Activated CD4-positive, alpha-beta T cell treated with anti-CD3 and anti-CD28 coated beads, Interleukin-2, amount 50 U/mL, for 1 hour (primary cell): ENCODE data around the gene ARHGAP27.
A peak's percentile ranks its signal among the peaks of the same experiment; 100 is the strongest.

Experiments used
- DNase-seq: peaks from one replicate; pipeline ENCODE4 v3.0.0-alpha.2; 2020

The ARHGAP27 gene

DNA sequence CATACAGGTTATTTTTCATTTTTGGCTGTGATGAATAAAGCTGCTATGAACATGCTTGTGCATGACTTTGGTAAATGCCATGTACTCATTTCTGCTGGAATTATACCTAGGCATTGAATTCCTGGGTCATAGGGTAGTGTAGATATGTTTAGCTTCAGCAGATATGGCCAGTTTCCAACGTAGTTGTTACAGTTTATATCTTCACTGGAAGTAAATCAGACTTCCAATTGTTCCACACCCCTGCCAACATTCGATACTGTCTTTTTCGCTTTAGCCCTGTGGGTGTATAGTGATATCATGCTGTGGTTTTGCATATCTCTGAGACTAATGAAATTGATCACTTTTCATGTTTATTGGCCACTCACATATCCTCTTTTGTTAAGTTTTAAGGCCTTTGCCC, 50.4 kb downstream of the ARHGAP27 start:
- DNase-seq: no peak

DNA sequence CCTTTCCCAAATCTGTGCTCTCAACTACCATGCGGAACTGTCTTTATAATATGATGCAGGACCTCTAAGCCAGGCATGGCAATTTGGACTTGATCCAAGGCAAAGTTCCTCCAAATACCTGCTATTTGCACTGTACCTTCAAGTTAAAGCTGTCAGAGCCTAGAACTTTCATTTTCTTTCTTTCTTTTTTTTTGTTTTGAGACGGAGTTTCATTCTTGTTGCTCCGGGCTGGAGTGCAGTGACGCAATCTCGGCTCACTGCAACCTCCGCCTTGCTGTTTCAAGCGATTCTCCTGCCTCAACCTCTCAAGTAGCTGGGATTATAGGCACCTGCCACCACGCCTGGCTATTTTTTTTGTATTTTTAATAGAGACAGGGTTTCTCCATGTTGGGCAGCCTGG, 51.7 kb downstream of the ARHGAP27 start:
- DNase-seq: no peak

DNA sequence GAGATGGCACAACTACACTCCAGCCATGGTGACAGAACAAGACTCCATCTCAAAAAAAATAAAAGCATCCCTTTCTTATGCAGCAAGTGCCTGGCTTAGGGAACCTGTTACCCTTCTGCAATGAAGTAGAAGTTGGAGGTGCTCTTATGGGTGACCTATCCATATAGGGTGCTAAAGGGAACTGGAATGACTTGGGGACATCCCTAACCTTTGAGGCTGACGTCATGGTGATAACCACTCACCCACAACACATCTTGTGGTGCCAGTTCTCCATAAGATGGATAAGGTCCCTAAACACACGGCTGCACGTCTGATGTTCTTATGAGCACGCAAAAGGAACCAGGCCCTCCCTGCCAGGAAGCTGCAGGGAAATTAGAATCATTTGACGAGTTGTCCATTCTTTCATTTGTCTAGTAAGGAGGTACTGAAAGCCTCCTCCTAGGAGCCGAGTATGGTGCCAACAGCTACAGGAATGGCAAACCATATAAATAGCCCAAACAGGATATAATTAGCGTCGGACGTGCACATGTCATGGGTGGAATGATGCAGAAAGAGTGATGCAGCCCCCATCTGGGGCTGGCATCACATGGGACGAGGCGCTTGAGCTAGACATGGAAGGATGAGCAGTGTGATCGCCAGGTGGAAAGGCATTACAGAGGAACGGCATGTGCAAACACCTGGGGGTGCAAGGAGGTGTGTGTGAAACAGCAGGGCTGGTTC, 52.5 kb downstream of the ARHGAP27 start:
- DNase-seq: no peak

DNA sequence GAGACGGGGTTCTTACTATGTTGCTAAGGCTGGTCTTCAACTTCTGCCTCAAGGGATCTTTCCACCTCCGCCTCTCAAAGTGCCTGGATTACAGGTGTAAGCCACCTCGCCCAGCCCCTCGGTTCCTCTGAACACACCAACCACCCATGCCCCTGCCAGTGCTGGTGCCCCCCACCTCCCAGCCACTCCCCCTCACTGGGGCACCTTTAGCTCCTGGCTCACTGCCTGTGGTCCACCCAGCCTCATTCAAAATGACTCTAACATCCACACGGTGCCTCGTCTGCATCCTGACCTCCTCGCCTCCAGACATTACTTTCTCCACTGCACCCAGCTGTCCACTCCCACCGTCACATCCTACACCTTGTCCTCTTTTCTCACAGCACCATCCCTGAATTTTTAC, 55.3 kb downstream of the ARHGAP27 start:
- DNase-seq: no peak

DNA sequence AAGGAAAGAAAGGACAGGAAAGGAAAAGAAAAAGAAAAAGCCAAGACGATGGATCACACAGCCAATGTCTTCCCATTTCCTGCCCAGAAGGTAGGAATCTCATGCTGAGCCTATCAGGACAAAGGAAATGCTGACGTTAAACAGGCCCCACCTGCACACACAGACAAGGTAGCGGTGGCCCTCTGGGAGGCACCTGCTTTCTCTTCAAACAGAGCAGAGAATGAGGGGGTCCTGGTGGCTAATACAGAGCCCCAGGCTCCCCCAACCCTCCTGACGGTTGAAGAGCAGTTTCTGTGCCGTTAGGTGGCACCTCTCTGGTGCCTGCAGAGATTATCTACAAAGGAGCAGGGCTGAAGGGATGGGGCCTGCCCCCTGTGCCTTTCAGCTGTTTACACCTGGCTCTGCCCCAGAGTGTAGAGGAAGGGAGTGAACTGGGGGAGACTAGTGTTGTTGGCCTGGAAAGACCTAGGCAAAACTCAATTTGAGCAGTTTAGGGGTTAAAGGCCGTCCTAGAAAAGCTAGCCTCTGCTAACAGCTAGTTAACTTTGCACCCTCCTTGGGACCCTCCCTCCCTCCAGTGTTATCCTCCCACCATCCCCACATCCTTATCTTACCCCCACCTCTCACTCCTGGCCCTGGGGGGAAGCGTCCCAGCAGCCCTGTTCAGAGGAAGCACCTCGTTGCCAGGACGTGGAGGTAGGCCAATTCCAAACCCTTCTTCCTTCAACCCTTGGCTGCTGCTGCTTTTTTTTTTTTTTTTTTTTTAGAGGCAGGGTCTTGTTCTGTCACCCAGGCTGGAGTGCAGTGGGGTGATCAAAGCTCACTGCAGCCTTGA, 56.3 kb downstream of the ARHGAP27 start:
- no peak for DNase-seq

DNA sequence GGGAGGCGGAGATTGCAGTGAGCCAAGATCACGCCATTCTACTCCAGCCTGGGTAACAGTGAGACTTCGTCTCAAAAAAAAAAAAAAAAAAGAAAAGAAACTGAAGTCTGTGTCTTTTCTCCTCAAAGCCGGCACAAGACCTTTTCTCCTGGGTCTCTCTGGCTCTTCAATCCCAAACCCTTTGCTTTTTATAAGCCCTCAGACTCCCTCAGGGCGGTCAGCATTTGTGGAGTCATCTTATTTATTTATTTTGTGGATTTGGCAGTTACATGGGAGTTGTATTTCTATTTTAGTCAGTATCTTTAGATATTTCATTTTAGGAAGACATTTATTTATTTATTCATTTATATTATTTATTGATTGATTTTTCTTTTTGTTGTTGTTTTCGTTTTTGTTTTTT, 58.2 kb downstream of the ARHGAP27 start:
- no peak for DNase-seq

DNA sequence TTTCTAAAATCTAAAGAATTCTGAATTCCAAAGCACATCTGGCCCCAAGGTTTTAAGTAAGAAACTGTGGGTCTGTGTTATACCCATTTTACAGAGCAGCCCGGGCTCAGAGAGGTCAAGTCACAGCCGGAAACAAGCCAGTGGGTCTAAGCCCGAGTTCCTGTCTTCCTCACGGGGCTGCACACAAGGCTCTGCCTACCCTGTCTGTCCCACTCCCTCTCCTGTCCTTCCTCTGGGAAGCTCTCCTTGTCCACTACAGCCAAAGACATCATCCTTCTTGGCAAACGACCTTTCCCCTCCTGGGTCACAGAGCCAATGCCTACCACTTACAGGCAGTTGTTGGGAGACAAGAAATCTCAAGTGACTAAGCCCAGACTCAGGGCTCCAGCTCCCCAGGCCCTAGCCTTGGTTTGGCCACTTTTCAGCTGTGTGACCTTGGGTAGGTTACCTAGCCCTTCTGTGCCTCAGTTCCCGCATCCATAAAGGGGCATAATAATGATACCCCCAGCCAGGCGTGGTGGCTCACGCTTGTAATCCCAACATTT, 60.3 kb downstream of the ARHGAP27 start:
- DNase-seq: no peak

DNA sequence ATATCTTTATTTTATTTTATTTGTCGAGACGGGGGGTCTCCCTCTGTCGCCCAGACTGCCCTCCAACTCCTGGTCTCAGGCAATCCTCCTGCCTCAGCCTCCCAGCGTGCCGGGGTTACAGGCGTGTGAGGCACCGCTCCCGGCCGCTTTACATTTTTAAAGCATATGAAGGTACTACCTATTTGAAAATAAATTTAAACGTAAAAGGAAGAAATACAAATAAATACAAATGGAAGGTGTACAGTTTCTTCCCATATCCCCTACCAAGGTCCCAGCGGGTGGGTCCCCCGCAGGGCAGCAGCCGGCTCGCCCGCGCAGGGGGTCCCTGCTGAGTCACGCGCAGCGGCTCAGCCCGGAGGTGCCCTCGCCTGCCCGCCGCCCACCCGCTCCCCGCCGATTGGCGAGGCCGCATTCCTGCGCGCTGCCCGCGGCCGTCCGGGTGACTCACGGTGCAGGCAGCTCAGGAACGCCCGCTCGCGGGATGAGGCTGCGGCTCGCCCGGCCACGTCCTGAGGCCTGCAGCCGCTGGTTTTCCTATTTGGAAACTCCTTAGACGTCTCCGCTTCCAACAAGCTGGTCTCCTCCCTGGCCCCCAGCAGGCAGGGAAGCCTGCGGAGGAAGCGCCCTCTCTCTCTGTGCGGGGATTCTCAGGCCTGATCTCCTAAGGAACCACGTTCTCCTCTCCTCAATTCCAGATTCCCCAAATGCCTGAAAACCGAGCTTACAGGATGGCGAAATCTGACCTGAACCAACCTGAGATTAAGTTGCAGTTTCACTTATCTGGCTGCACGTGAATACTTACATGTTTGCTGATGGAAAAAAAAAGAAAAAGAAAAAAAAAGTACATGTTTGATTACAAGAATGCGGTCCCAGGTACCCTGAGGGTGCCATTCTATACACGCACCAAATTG, 61.0 kb downstream of the ARHGAP27 start:
- peak; percentile 18 for DNase-seq

DNA sequence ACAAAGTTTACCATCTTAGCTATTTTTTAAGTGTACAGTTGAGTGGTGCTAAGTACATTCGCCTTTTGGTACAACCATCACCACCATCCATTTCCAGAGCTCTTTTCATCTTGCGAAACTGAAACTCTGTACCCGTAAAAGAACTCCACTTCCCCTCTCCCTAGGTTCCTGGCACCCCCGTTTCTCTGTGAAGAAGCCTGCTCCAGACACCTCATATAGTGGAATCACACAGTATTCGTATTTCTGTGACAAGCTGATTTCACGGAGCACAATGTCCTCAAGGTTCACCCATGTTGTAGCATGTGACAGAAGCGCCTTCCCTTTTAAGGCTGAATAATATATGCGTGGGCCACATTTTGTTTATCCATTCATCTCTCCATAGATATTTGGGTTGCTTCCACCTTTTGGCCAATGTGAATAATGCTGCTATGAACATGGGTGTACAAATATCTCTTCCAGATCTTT, 61.7 kb downstream of the ARHGAP27 start:
- no peak for DNase-seq

DNA sequence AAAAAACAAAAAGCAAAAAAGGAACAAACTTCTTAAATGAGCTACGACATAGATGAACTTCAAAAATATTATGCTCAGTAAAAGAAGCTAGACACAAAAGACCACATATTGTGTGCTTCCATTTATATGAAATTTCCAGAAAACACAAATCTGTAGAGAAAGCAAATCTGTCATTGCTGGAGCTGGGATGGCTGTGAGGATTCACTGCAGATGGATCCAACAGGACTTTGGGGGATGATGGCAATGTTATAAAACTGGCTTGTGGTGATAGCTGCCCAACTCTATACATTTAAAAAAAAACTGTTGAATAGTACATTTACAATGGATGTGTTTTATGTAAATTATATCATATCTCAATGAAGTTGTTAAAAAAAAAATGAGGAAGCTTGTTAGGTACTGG, 63.2 kb downstream of the ARHGAP27 start:
- no peak for DNase-seq

DNA sequence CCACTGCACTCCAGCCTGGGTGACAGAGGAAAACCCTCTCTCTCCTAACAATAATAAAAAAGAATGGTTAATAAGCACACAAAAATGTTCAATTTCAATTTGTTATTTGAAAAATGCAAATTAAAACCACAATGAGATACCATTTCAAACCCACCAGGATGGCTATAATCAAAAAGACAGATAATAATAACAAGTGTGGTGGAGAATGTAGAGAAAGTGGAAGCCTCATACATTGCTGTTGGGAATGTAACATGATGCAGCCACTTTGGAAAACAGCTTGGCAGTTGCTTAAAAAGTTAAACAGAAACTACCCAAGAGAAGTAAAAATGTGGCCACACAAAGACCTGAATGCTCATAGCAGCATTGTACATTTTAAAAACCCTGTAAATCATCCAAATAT, 64.0 kb downstream of the ARHGAP27 start:
- no peak for DNase-seq

DNA sequence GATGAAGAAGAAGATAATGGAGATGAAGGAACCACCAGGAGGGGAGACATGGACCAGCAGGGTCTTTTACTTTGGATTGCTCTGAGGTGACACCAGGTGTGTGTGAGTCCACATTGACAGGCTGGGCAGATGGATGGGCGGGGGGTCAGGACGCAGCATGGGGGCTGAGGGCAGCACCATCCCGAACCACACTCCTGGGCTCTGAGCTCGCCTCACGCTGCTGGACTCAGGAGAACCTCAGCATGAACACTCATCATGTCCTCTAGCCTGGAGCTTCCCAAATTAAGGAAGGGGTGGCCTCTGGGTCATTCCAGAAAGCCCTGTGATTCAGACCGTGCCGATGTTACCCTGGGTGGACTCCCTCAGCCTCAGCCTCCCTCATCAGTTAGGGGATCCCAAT, 65.5 kb downstream of the ARHGAP27 start:
- DNase-seq: no peak

DNA sequence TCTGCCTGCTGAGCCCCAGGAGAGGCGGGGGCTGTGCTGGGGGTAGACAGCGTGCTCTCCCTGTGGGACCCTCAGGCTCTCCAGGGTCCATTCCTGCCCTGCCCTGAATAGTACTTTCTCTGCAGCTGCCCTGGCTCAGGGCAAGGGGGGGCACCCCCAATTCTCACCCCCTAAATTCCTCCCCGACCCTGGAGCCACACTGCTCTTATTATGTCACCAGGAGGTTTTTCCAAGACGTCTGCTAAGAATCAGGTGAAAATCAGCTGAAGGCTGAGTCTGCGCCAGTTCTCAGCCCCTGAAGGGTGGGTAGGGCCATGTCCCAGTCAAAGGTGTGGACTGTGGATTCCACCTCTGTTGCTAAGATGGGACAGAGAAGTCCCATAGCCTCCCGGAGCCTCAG, 66.0 kb downstream of the ARHGAP27 start:
- DNase-seq: no peak

DNA sequence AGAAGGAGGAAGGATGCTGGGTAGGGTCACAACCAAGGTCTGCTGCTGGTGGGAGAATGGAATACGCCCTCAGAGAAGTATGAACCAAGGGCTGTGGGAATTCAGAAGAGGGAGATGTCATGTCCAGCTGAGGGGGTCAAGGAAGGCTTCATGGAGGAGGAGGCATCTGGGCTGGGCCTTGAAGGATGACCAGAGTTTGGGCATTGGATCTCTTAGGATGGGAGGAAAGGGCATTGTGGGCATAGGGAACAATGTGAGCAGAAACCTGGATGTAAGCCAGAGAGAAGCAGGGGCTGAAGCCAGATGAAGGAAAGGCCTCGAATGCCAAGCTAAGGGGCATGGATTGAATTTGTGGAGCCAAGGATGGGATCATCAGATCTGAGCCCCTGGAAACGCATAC, 66.6 kb downstream of the ARHGAP27 start:
- no peak for DNase-seq

DNA sequence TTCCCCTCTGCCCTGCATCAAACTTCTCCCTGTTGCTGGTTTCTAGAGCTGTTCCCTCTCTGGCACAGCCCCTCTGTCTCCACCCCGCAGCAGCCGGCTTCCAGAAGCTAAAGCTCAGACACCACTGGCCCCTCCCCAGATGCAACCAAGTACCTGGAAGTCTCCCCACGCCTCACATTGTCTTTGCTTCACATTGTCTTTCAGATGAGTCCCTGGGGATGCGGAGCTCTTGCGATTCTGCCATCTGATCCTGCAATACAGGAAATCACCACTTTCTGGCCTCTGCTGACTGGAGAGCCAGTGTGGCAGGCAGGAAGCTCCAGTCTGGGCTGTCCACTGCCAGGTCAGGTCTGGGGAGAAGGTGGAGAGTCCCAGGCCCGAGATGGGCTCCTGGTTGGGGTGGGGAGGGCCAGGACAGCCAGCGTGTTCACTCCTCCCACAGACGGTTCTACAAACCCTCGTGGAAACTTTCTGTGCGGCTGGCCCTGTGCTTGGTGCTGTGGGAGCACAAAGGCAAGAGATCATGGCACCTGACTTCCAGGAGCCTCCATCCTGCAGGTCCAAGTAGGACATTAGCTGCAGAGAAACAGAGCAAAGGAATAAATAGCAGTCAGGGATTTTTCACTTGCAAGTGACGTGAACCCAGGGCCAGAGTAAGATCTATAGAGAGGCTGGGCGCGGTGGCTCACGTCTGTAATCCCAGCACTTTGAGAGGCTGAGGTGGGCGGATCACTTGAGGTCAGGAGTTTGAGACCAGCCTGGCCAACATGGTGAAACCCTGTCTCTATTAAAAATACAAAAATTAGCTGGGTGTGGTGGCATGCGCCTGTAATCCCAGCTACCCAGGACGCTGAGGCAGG, 67.9 kb downstream of the ARHGAP27 start:
- no peak for DNase-seq

DNA sequence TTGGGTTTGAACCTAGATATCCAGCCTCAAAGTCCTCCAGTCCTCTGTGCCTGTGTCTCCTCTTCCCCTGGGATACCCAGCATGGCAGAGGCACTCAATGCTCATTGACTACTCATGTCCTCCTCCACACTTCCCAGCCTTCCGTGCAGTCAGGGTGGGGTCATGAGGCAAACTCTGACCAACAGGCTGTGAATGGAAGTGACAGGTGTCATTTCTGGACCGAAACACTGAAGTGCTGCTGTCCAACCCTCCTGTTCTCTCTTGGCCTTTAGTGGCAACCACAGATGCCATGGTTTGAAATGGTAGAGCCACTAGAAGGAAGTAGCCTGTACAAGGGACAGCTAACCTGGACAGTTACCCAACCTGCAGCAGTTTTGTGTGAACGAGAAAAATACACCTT, 69.2 kb downstream of the ARHGAP27 start:
- DNase-seq: no peak

DNA sequence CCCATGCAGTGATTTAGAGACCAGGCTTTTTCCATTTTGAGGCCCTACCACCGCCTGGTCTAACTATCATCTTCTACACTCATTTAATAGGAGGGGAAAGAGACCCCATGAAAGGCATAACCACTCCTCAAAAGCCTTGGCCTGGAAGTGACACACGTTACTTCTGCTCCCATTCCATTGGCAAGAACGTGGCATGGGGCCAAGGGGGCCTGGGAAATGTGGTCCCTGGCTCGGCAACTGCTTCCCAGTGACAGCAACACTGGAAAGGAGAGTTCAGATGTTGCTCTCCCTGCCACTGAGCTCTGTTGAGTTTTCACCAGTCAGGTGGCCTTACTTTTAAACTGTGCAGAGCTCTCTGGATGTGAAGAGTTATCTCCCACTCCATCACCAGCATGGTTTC, 70.7 kb downstream of the ARHGAP27 start:
- DNase-seq: no peak

DNA sequence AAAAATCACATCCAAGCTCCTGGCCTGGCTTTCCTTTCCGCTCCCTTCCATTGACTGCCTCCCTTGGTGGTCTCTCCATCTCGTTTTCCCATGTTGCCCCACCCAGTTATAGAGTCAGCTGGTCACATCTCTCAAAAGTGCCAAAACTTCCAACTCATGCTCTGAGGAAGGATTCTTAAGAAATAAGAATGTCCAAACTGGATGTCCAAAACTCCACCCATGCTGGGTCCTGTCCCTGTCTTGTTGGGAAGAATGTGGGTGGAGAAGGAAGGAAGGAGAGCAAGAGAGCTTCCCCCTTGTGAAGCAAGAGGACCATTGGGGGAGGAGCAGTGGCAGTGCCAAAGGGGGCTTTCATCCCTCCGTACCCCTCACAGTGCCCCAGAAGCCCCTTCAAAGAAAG, 71.2 kb downstream of the ARHGAP27 start:
- no peak for DNase-seq

DNA sequence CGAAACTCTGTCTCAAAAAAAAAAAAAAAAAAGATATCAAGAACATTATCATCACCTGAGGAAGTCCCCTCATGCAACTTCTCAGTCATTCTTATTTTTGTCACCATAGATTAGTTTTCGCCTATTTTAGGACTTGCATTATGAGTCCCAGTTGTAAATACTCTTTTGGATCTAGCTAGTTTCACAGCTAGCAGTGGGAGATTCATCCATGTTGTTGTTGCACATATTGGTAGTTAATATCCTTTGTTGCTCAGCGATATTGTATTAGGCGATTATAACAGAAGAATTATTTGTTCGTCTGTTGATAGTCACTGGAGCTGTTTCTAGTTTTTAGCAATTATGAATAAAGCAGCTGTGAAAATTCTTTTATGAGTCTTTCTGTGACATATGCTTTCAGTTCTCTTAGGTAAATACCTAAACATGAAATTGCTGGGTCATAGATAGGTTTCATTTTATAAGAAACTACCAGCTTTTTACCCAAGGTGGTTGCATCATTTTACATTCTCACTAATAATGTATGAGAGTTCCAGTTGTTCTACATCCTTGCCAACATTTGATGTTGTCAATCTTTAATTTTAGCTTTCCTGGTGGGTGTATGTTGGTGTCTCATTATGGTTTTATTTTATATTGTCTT, 75.2 kb downstream of the ARHGAP27 start:
- no peak for DNase-seq

DNA sequence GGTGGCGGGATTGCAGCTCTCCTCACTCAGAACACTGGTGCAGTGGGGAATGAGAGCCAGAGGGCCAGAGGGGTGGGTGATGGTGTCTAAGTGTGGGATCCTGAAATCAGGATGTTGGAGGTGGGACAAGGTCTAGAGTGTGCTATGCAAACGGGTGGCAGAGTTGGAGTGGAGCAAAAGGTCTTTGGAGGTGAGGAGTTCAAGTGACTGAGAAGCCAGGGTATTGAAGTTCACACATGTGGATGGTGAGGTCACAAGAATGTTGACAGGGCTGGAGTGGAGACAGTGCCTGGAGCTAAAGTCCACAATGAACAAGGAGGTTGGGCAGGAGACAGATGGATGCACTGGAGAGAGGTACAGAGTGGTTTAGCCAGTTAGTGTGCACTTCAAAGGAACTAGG, 77.6 kb downstream of the ARHGAP27 start:
- DNase-seq: no peak

DNA sequence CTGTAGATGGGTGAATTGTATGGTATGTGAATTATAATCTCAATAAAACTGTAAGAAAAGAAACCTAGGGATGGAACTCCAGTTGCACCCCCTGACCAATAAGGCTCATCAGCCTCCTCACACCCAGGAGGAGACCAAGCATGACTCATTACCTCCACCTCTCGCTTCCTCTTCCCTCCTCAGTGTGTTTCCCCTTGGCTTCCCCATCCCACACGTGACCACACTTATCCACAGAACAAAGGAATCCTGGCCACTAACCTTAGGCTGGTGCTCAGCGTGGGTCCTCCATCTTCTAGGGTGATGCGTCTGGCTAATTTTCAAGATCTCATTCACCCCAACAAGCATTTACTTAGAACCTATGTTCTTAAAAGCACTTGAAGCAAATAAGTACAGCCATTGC, 79.6 kb downstream of the ARHGAP27 start:
- DNase-seq: no peak

DNA sequence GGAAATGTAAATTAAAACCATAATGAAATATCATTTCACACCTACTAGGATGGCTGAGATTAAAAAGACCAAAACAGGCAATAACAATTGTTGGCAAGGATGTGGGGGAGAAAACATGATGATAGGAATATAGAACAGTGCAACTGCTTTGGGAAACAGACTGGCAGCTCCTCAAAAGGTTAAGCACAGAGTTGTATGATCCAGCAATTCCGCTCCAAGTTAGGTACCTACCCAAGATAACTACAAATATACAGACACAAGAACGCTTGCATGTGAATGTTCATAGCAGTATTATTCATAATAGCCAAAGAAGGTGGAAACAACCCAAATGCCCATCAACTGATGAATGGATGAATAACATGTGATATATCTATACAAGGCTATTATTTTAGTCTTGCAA, 80.8 kb downstream of the ARHGAP27 start:
- DNase-seq: no peak
